Thyroid gland (tissue), 4 donors: ENCODE measurements around the gene NPR1.

Source experiments
- CTCF ChIP-seq, 6 experiments: fragments of 200-600 bp in 3 of 6; fragments of 450-650 bp in 3 of 6; sonication (generic) in 3 of 6; IDR thresholded peaks; one replicate each; pipeline ENCODE4 v1.5.1; 2016 to 2019; ENCODE audit warnings: antibody characterized with exemption in 6 of 6, mild to moderate bottlenecking in 2 of 6, inconsistent platforms in 1 of 6, moderate library complexity in 1 of 6
- POLR2A ChIP-seq, 2 donors: fragments of 450-650 bp; IDR thresholded peaks; one replicate each; pipeline ENCODE4 v1.6.1; 2017; ENCODE audit warnings: antibody characterized with exemption in 2 of 2, mild to moderate bottlenecking in 2 of 2, moderate library complexity in 1 of 2

GRCh38 chr1:153693466-153693865 lies 15.0 kb downstream of the NPR1 start:
- TF ChIP-seq CTCF (IDR thresholded peaks at IDR 0.05) (no peak), POLR2A (IDR thresholded peaks at IDR 0.05) (no peak)
